Heart right ventricle (tissue), 16 donors: ENCODE measurements around the gene C19orf67. TPM values are rescaled to one million over a fixed set of nuclear protein-coding genes. Genes with fewer than 3 reads are reported as not detected.

Source experiments
- ATAC-seq, 8 donors: fragments of 200-7000 bp; cut with Tn5 transposase; one replicate each; pipeline ENCODE4 v1.9.1; 2020; ENCODE audit warnings: mild to moderate bottlenecking in 8 of 8, moderate library complexity in 8 of 8, moderate number of reproducible peaks in 1 of 8
- DNase-seq, 2 donors: peaks; one replicate each; pipeline ENCODE4 v3.0.0-alpha.2; 2020
- H3K27ac ChIP-seq, 10 donors: fragments of 200-600 bp; sonication (generic) in 2 of 10; one replicate each; pipeline versions ENCODE4 v1.5.0 to v1.8.0; 2020 to 2022; ENCODE audit warnings: mild to moderate bottlenecking in 3 of 10
- H3K27me3 ChIP-seq, 7 donors: fragments of 200-600 bp; one replicate each; pipeline ENCODE4 v1.8.0; 2021 to 2022; ENCODE audit warnings: mild to moderate bottlenecking in 2 of 7
- H3K36me3 ChIP-seq, 9 donors: fragments of 200-600 bp; sonication (generic) in 1 of 9; one replicate each; pipeline versions ENCODE4 v1.5.0 to v1.8.0; 2020 to 2022; ENCODE audit warnings: mild to moderate bottlenecking in 2 of 9
- H3K4me1 ChIP-seq, 9 donors: fragments of 200-600 bp; sonication (generic) in 1 of 9; one replicate each; pipeline versions ENCODE4 v1.5.0 to v1.8.0; 2020 to 2022; ENCODE audit warnings: mild to moderate bottlenecking in 4 of 9
- H3K4me3 ChIP-seq, 10 donors: fragments of 200-600 bp; sonication (generic) in 2 of 10; one replicate each; pipeline versions ENCODE4 v1.5.0 to v1.8.0; 2020 to 2022; ENCODE audit warnings: mild to moderate bottlenecking in 7 of 10, moderate library complexity in 2 of 10
- H3K9me3 ChIP-seq, 11 donors: fragments of 200-600 bp in 10 of 11; sonication (generic) in 2 of 11; one replicate each; pipeline versions ENCODE4 v1.5.0 to v1.8.0; 2013 to 2022; ENCODE audit warnings: mild to moderate bottlenecking in 2 of 11, control low read depth in 1 of 11, moderate library complexity in 1 of 11
- WGBS, 2 donors: extraction: QIAGEN DNeasy Blood & Tissue Kit; methylation state at CpG; one replicate each; pipeline ENCODE4 v1.1.7; 2013; ENCODE audit warnings: inconsistent platforms in 1 of 2; 5-methylcytosine and 5-hydroxymethylcytosine counted together
- intact Hi-C, 10 donors: fragments of 100-400 bp; cut with DNase I; formaldehyde crosslinking; loops; one replicate each; pipeline versions ENCODE4 v1.11.1 to v1.14.2; 2022
- polyA plus RNA-seq, 2 donors: library from polyadenylated mRNA; stranded (reverse); fragments of 200-250 nt; gene quantifications; one replicate each; pipeline ENCODE4 v1.2.3, GENCODE V29; 2013
- total RNA-seq, 10 donors: library from RNA; stranded (reverse); fragmentation: NEBNext Ultra II Directional in 3 of 10; extraction: Animal tissue kit (Norgen Biotek cat#: 25700) in 3 of 10; gene quantifications; one replicate each; pipeline versions ENCODE4 v1.2.1 to v1.2.4, GENCODE V29; 2021 to 2023
- TF ChIP-seq, protein P1 (sequence below), 9 donors: fragments of 200-600 bp; sonication (generic) in 2 of 9; IDR thresholded peaks; one replicate each; pipeline versions ENCODE4 v1.5.0 to v1.8.0; 2021 to 2022; ENCODE audit warnings: antibody characterized with exemption in 9 of 9, mild to moderate bottlenecking in 5 of 9, moderate library complexity in 1 of 9
- donor health status: Arrhythmogenic right ventricular cardiomyopathy.
- donor health status: ischemic (EF 13 %, LVEDD 7.1; RV severe dilation, severe dysfunction).
- donor health status: healthy with polysubstance abuse.
- donor health status: DM: no; HTN: yes; CAD: no.
- donor health status: DM: no; HTN: no; CAD: no.
- donor health status: ischemic (EF 25% LVEDD 6.9; RV normal size, moderate dysfunction).
- donor health status: ischemic (EF 25% LVEDD 5.7; RV mildly dilated, moderate dysfunction).
- donor health status: healthy.
- donor health status: DM: yes; HTN: yes; CAD: no.
- donor health status: Ischemic cardiomyopathy.
- donor health status: ischemic (EF 35%, LVEDD 5.7; RV mildly dilated, moderate dysfunction).
- donor health status: nonischemic (EF 11% LVEDD 7.7; RV severe dilation, severe dysfunction).
- donor health status: DM: yes; HTN: yes; CAD: no.
- donor health status: PGD.
- donor health status: ischemic (EF 29% LVEDD 5.4; RV normal size, mild dysfunction).
- donor health status: nonischemic (EF 23%, LVEDD 6.1; RV moderate dilation, normal function).

Gene C19orf67
- total and polyA plus RNA-seq, 12 donors: not detected

DNA sequence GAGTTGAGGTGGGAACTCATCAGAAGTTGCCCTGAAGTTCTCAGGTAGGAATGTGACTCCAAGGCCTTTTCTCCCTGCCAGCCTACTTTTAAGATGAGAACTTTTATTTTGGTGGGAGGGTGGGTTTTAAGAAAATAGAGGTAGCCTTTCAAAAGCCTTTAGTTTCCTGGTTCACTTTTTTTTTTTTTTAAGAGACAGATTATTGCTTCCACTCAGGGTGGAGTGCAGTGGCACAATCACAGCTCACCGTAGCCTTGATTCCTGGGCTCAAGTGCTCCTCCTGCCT lies 3.0 kb downstream of the C19orf67 start:
- H3K36me3 ChIP-seq: peaks cover 0 to 16% (median 0%) of the 10 kb centered on the region in 9 donors
- H3K9me3 ChIP-seq: no peaks in the 10 kb centered on the region
- H3K27ac ChIP-seq: peak overlapping the region in 4 of 10 donors; percentile 94 to 97 (median 96)
- no peak for DNase-seq
- peak overlapping the region in 5 of 10 donors; percentile 73 to 92 (median 85) for H3K4me3 ChIP-seq
- peaks cover 5 to 42% (median 19%) of the 10 kb centered on the region in 9 donors for H3K4me1 ChIP-seq
- no peaks in the 10 kb centered on the region for H3K27me3 ChIP-seq
- TF ChIP-seq, protein P1, sequence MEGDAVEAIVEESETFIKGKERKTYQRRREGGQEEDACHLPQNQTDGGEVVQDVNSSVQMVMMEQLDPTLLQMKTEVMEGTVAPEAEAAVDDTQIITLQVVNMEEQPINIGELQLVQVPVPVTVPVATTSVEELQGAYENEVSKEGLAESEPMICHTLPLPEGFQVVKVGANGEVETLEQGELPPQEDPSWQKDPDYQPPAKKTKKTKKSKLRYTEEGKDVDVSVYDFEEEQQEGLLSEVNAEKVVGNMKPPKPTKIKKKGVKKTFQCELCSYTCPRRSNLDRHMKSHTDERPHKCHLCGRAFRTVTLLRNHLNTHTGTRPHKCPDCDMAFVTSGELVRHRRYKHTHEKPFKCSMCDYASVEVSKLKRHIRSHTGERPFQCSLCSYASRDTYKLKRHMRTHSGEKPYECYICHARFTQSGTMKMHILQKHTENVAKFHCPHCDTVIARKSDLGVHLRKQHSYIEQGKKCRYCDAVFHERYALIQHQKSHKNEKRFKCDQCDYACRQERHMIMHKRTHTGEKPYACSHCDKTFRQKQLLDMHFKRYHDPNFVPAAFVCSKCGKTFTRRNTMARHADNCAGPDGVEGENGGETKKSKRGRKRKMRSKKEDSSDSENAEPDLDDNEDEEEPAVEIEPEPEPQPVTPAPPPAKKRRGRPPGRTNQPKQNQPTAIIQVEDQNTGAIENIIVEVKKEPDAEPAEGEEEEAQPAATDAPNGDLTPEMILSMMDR (IDR thresholded peaks at IDR 0.05): no peak
- 73 to 83% methylated on average over 1 of the region's 1 CpG for WGBS, 2 donors
- no peak for ATAC-seq
- intact Hi-C loops: loop anchor here in 8 of 10 donors (5.0 to 10.0 kb wide), 3 partner anchors 35 to 55 kb away; partner anchors contain the start of genes PRKACA (in 7 of the 8) and ASF1B (in 2 of the 8)

DNA sequence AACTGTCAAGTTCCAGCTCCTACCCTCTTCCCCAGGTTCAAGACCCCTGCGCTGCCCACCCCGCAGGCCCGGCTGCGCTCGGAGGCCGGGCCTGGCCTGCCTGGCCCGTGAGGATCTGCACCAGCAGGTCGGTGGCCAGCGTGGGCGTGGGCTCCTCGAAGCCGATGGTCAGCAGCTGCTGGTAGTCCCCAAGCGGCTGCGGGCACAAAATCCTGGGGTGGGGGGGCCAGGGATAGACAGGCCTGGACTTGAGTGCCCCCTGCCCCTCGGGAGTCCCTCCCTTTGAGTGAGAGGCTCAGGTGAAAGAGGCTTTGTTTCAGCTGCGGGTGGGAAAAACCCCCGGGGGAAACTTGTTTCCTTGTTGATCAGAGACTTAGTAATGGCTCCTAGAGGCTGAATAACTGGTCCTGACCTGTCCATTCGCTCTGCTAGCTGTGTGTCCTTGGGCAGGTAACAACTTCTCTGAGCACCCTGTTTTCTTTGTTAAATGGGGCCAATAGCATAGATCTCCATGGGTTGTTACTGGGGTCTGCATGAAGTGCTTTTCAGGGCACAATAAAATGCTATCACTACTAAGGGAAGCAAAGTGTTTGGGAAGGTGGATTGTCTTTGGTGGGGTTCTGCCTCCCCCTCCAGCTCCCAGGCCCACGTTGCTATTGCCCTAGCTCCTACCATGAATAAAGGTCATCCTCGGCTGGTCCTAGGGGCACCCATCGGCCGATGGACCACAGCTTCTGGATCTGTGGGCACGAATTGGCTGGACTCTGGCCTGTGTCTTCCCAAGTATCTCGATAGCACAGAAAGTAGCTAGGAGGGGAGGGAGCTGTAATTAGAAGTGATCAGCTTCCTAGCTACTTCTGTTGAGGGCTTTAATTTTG lies 3.5 kb downstream of the C19orf67 start:
- peak in 3 of 8 donors; percentile 25 to 67 (median 43) for ATAC-seq
- no peaks in the 10 kb centered on the region for H3K27me3 ChIP-seq
- TF ChIP-seq, protein P1 (IDR thresholded peaks at IDR 0.05): no peak
- H3K4me1 ChIP-seq: peaks cover 5 to 42% (median 19%) of the 10 kb centered on the region in 9 donors
- H3K27ac ChIP-seq: peak overlapping the region; percentile 52 to 97 (median 94)
- no peaks in the 10 kb centered on the region for H3K9me3 ChIP-seq
- 18 to 19% methylated on average over 24 of the region's 24 CpGs for WGBS, 2 donors
- H3K36me3 ChIP-seq: peaks cover 0 to 11% (median 0%) of the 10 kb centered on the region in 9 donors
- intact Hi-C loops: loop anchor here in 8 of 10 donors (5.0 to 10.0 kb wide), 3 partner anchors 35 to 55 kb away; partner anchors contain the start of genes PRKACA (in 7 of the 8) and ASF1B (in 2 of the 8)
- H3K4me3 ChIP-seq: peak overlapping the region; percentile 63 to 93 (median 82)
- DNase-seq: peak; percentile 52 to 59

DNA sequence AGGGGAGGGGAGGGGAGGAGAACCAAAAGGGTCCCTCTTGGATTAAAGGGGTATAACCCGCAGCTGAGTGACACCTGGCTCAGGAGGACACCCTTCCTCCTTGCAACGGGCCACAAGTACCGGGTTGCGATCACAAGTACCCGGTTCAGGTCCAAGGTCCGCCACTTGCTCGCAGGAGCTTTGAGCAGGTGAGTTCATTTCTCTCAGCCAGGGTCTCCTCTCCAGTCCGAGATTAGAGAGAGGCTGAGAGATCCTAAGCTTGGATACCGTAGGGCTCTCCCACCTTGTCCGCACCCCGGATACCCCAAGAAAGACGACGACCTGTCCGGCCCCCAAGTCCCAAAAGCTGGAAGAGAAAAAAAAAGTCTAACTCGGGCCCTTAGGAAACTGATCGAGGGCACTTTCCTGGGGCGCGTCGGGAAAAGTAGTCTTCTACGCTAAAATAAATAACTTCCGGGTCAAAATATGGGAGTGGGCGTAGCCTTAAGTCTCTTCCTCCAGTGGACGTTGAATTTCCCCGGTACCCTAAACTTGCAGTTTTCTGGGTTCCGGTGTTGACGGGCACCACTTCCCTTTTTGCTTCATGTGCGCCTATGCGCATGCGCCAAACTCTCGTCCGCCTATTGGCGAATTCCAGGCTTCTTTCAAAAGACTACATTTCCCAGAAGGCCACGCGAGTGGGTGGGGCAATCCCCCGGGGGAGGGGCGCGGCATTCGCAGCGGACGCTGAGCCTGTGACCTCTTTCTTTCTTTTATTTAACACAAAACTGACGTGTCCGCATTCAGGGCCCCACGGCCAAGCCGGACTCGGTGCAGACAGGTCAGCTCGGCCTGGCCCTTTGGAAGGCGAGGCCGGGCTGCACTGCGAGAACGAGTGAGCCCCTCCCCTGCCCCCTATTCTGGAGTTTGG lies 4.4 kb downstream of the C19orf67 start:
- Histone ChIP-seq H3K27me3 (no peaks in the 10 kb centered on the region), H3K9me3 (no peaks in the 10 kb centered on the region), H3K36me3 (peaks cover 0 to 5% (median 0%) of the 10 kb centered on the region in 9 donors), H3K27ac (peak overlapping the region; percentile 88 to 97 (median 94)), H3K4me1 (peaks cover 5 to 42% (median 19%) of the 10 kb centered on the region in 9 donors), H3K4me3 (peak overlapping the region; percentile 63 to 93 (median 82))
- DNase-seq (peak; percentile 99 to 100), ATAC-seq (peak; percentile 89 to 97 (median 96))
- TF ChIP-seq, protein P1 (IDR thresholded peaks at IDR 0.05): no peak
- WGBS, 2 donors: 1% methylated on average over 50 of the region's 50 CpGs
- intact Hi-C loops: loop anchor here in 8 of 10 donors (5.0 to 10.0 kb wide), 3 partner anchors 36 to 56 kb away; partner anchors contain the start of genes PRKACA (in 7 of the 8) and ASF1B (in 2 of the 8)
